SW 1271 (cell line): Measurements from ENCODE around the gene ZNF219.
"Not testable (repeated sequence)": the region's sequence is repeated elsewhere in the genome, so short reads cannot be mapped to it uniquely, and the experiment has no call there.

Source experiments
- DNase-seq, 2 experiments: peaks; one replicate each; lab custom pipeline; 2025; lab: John Stamatoyannopoulos, UW

ZNF219 gene

GRCh38 chr14:21043974-21044618 lies 54.4 kb downstream of the ZNF219 start:
- no peak for DNase-seq

GRCh38 chr14:21043387-21043973 lies 55.0 kb downstream of the ZNF219 start:
- DNase-seq, result no peak

- no peak for DNase-seq
These were observed 55.5 kb downstream of the ZNF219 start for GRCh38 chr14:21042918-21043317.

GRCh38 chr14:21041676-21042433 lies 56.6 kb downstream of the ZNF219 start, which contains the start of gene RNASE7:
Gene RNASE7 (plus strand): TSS chr14:21042362. CDS start chr14:21042993, 631 bp downstream.
- DNase-seq, result no peak

GRCh38 chr14:21040941-21041340 lies 57.5 kb downstream of the ZNF219 start:
- DNase-seq, result not testable (repeated sequence)

GRCh38 chr14:21040370-21040925 lies 58.0 kb downstream of the ZNF219 start:
- DNase-seq, result no peak
